Hepatocyte (in vitro differentiated cells): ENCODE data around the gene PNPLA5. TPM values are rescaled to one million over a fixed set of nuclear protein-coding genes. Genes with fewer than 3 reads are reported as not detected.

ENCODE experiments used
- DNase-seq: peaks from one replicate; pipeline ENCODE4 v3.0.0-alpha.2; 2016; ENCODE audit warnings: low spot score
- H2AFZ ChIP-seq: fragments of 200-600 bp; sonication (generic); 2 replicates; pipeline ENCODE4 v1.6.0; 2016; ENCODE audit warnings: antibody characterized with exemption, mild to moderate bottlenecking
- H3K27ac ChIP-seq: fragments of 200-600 bp; sonication (generic); 2 replicates; pipeline ENCODE4 v1.5.1; 2016; ENCODE audit warnings: mild to moderate bottlenecking
- H3K27me3 ChIP-seq: fragments of 200-600 bp; sonication (generic); 2 replicates; pipeline ENCODE4 v1.6.1; 2016
- H3K36me3 ChIP-seq: fragments of 200-600 bp; sonication (generic); replicated peaks from 2 replicates; pipeline ENCODE4 v1.5.1; 2016; ENCODE audit warnings: low read depth; ENCODE audit not compliant: insufficient read depth
- H3K4me1 ChIP-seq: fragments of 200-600 bp; sonication (generic); 2 replicates; pipeline ENCODE4 v1.5.1; 2016; ENCODE audit warnings: mild to moderate bottlenecking, moderate library complexity; ENCODE audit not compliant: insufficient read depth
- H3K4me2 ChIP-seq: fragments of 200-600 bp; sonication (generic); 2 replicates; pipeline ENCODE4 v1.6.0; 2016
- H3K4me3 ChIP-seq: fragments of 200-600 bp; sonication (generic); 2 replicates; pipeline ENCODE4 v1.5.1; 2016; ENCODE audit warnings: mild to moderate bottlenecking
- H3K79me2 ChIP-seq: fragments of 200-600 bp; sonication (generic); 2 replicates; pipeline ENCODE4 v1.6.0; 2017; ENCODE audit warnings: mild to moderate bottlenecking
- H3K9me2 ChIP-seq: fragments of 200-600 bp; sonication (generic); replicated peaks from 2 replicates; pipeline ENCODE4 v1.6.0; 2017; ENCODE audit warnings: mild to moderate bottlenecking; ENCODE audit not compliant: insufficient read depth
- H3K9me3 ChIP-seq: fragments of 200-600 bp; sonication (generic); 2 replicates; pipeline ENCODE4 v1.5.1; 2016; ENCODE audit warnings: low read depth, mild to moderate bottlenecking
- H4K20me1 ChIP-seq: fragments of 200-600 bp; sonication (generic); 2 replicates; pipeline ENCODE4 v1.6.0; 2016; ENCODE audit warnings: mild to moderate bottlenecking; ENCODE audit not compliant: insufficient read depth, poor library complexity, severe bottlenecking
- EZH2 ChIP-seq: fragments of 200-600 bp; sonication (generic); IDR thresholded peaks from 2 replicates; pipeline ENCODE4 v1.6.1; 2016; ENCODE audit warnings: antibody characterized with exemption, mild to moderate bottlenecking, borderline replicate concordance
- EZH2phosphoT487 ChIP-seq: fragments of 200-600 bp; sonication (generic); IDR thresholded peaks from one replicate; pipeline ENCODE4 v1.6.1; 2018; ENCODE audit warnings: antibody characterized with exemption, mild to moderate bottlenecking, low read depth, moderate library complexity; ENCODE audit not compliant: unreplicated experiment, severe bottlenecking
- WGBS: methylation state at CpG from one replicate; pipeline ENCODE4 v1.1.6; 2016; ENCODE audit warnings: low lambda C conversion rate; ENCODE audit errors: missing lambda C conversion rate; 5-methylcytosine and 5-hydroxymethylcytosine counted together
- polyA plus RNA-seq: library from polyadenylated mRNA; unstranded; fragments of >200 nt; fragmentation: Nextera tagmentation; extraction: Ambion mirVana; gene quantifications from 2 replicates; pipeline ENCODE4 v1.2.1, GENCODE V29; 2016
- total RNA-seq: library from RNA; depleted of rRNA; stranded (reverse); fragments of >200 nt; gene quantifications from 2 replicates; pipeline ENCODE4 v1.2.3, GENCODE V29; 2014
- TF ChIP-seq, protein P1 (sequence below): fragments of 200-600 bp; sonication (generic); IDR thresholded peaks from 2 replicates; pipeline ENCODE4 v1.5.1; 2016; ENCODE audit warnings: antibody characterized with exemption, mild to moderate bottlenecking; ENCODE audit not compliant: poor library complexity

Gene PNPLA5
- total and polyA plus RNA-seq, 2 experiments from 2014 or later, result 0.11 to 0.57 TPM

DNA sequence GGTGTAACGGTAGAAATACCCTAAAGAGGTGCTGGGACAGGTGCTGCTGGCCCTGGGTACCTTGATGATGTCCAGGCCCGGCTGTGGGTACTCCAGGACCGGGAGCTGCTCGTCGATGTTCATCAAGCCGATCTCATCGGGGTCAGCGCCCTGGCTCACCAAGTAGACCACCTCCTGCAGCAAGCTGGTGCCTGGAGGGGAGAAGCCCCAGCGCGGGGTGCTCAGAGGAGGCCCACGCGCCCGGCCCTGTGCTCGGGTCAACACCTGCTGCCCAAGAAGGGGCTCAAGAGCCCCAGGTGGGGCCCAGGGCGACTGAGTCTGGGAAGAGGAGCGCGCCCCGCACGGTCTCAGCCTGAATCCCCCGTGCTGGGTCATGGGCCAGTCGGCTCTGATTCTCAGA, 50.1 kb downstream of the PNPLA5 start:
- no peaks in the 10 kb centered on the region for H3K9me2 ChIP-seq
- H3K4me2 ChIP-seq, result no peak overlapping the region
- H3K27ac ChIP-seq, result no peak overlapping the region
- DNase-seq, result no peak
- H3K79me2 ChIP-seq, result no peaks in the 10 kb centered on the region
- no peak for TF ChIP-seq EZH2
- TF ChIP-seq EZH2phosphoT487, result no peak
- no peaks in the 10 kb centered on the region for H3K27me3 ChIP-seq
- H2AFZ ChIP-seq, result no peak overlapping the region
- H3K9me3 ChIP-seq, result no peaks in the 10 kb centered on the region
- no peaks in the 10 kb centered on the region for H4K20me1 ChIP-seq
- 89% methylated on average over 21 of the region's 21 CpGs for WGBS
- no peaks in the 10 kb centered on the region for H3K36me3 ChIP-seq
- H3K4me1 ChIP-seq, result no peaks in the 10 kb centered on the region
- H3K4me3 ChIP-seq, result no peak overlapping the region

DNA sequence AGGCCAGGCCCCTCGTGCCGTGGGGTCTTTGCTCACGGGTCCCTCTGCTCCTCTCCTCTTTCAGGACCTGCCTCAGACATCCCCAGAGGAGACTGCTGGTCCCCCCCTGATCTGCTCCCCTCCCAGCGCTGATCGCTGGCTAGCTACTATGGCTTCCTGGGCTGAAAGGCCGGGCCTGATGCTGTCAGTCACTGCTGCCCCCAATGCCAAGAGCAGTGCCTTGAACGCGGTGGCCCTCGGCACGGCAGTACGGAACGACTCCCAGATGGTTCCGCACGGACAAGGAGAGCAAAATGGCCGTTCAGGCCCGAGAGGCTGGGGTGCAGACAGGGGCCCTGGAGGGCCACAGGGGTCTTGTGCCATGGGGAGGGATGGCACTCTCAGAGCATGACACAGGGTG, 51.0 kb downstream of the PNPLA5 start:
- Histone ChIP-seq H3K4me3 (no peak overlapping the region), H3K9me3 (no peaks in the 10 kb centered on the region), H2AFZ (no peak overlapping the region), H3K36me3 (no peaks in the 10 kb centered on the region), H3K4me2 (no peak overlapping the region), H3K4me1 (no peaks in the 10 kb centered on the region), H3K27me3 (no peaks in the 10 kb centered on the region), H3K79me2 (no peaks in the 10 kb centered on the region), H3K27ac (no peak overlapping the region), H4K20me1 (no peaks in the 10 kb centered on the region), H3K9me2 (no peaks in the 10 kb centered on the region)
- no peak for DNase-seq
- WGBS, result 90% methylated on average over 16 of the region's 16 CpGs
- TF ChIP-seq EZH2phosphoT487, result no peak
- no peak for TF ChIP-seq EZH2
- TF ChIP-seq, protein P1, sequence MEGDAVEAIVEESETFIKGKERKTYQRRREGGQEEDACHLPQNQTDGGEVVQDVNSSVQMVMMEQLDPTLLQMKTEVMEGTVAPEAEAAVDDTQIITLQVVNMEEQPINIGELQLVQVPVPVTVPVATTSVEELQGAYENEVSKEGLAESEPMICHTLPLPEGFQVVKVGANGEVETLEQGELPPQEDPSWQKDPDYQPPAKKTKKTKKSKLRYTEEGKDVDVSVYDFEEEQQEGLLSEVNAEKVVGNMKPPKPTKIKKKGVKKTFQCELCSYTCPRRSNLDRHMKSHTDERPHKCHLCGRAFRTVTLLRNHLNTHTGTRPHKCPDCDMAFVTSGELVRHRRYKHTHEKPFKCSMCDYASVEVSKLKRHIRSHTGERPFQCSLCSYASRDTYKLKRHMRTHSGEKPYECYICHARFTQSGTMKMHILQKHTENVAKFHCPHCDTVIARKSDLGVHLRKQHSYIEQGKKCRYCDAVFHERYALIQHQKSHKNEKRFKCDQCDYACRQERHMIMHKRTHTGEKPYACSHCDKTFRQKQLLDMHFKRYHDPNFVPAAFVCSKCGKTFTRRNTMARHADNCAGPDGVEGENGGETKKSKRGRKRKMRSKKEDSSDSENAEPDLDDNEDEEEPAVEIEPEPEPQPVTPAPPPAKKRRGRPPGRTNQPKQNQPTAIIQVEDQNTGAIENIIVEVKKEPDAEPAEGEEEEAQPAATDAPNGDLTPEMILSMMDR, result no peak

DNA sequence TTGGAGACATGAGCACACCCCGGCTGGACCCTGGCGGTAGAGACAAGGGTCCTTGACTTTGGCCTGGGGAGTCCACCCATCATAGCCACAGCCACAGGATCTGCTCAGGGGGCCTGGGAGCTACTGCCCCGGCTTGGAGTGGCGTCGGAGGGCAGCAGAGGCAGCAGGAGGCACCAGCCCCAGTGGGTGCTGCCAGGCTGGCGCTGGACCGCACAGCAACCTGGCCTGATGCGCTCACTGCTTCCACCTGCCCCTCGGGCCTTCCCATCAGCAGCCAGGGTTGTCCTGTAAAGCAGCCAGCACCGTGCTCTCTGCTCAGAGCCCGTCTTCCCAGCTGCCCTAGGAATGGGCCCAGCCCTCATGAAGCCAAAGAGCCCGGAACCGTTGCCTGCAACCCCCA, 51.4 kb downstream of the PNPLA5 start:
- Histone ChIP-seq H4K20me1 (no peaks in the 10 kb centered on the region), H3K27me3 (no peaks in the 10 kb centered on the region), H3K9me3 (no peaks in the 10 kb centered on the region), H3K4me3 (no peak overlapping the region), H2AFZ (no peak overlapping the region), H3K27ac (no peak overlapping the region), H3K79me2 (no peaks in the 10 kb centered on the region), H3K4me1 (no peaks in the 10 kb centered on the region), H3K4me2 (no peak overlapping the region), H3K36me3 (no peaks in the 10 kb centered on the region), H3K9me2 (no peaks in the 10 kb centered on the region)
- TF ChIP-seq, protein P1, result no peak
- no peak for TF ChIP-seq EZH2phosphoT487
- no peak for TF ChIP-seq EZH2
- WGBS, result 90% methylated on average over 12 of the region's 13 CpGs
- no peak for DNase-seq

GRCh38 chr22:43839781-43840180, 52.0 kb downstream of the PNPLA5 start:
- no peaks in the 10 kb centered on the region for H3K9me3 ChIP-seq
- 74% methylated on average over 6 of the region's 8 CpGs for WGBS
- TF ChIP-seq, protein P1, result no peak
- no peak for TF ChIP-seq EZH2phosphoT487
- TF ChIP-seq EZH2, result no peak
- H3K4me3 ChIP-seq, result no peak overlapping the region
- H3K27me3 ChIP-seq, result no peaks in the 10 kb centered on the region
- no peak for DNase-seq
- H3K27ac ChIP-seq, result no peak overlapping the region
- no peaks in the 10 kb centered on the region for H3K79me2 ChIP-seq
- H4K20me1 ChIP-seq, result no peaks in the 10 kb centered on the region
- H2AFZ ChIP-seq, result no peak overlapping the region
- no peak overlapping the region for H3K4me2 ChIP-seq
- no peaks in the 10 kb centered on the region for H3K36me3 ChIP-seq
- H3K9me2 ChIP-seq, result no peaks in the 10 kb centered on the region
- no peaks in the 10 kb centered on the region for H3K4me1 ChIP-seq
